ENCODE results near the gene PSORS1C2. TPM values are rescaled to one million over a fixed set of nuclear protein-coding genes. Genes with fewer than 3 reads are reported as not detected.
"Not testable (repeated sequence)": the region's sequence is repeated elsewhere in the genome, so short reads cannot be mapped to it uniquely, and the experiment has no call there.

Gene PSORS1C2
- total and polyA plus RNA-seq, 9 donors: not detected

DNA sequence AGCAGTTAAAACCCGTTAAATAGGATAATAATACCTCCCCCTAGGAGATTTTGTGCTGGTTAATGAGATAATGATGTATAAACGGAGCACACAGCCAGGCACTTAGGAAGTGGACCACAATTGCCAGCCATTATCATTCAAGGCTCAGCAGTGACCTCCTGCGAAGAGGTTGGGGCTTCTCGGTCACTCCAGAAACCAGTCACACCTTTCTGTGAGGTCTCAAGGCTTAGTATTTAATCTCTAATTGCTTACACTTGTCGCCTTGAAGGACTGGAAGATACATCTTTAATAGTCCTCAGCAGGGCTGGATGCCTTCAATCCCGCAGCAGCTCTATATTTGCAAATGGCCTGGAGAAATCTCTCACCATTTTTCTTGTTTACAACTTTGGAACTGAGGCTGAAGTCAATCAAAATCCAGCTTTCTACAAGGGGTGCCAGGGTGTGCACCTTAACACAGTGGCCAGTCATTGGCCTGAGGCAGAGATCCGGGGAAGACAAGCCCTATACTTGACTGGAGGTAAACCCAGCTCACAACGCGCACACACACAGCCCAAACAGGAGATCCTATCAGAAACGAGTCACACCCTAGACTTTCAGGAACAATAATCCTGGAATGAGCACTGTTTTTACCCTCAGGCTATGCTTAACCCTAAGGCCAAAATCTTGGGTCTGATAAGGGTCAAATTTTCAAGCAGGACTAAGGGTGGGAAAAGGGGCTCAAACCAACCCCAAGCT, 30.4 kb upstream of the PSORS1C2 start:
- Histone ChIP-seq H3K9me3 (no peaks in the 10 kb centered on the region), H3K36me3 (no peaks in the 10 kb centered on the region), H3K4me1 (ENCODE audit: insufficient read depth) (no peaks in the 10 kb centered on the region), H3K27me3 (no peaks in the 10 kb centered on the region), H3K4me3 (no peak overlapping the region), H3K27ac (no peak overlapping the region)
- 69 to 76% (median 75%) methylated on average over 10 of the region's 10 CpGs for WGBS, 3 donors
- no peak for DNase-seq
- TF ChIP-seq EP300 (IDR thresholded peaks at IDR 0.05) (no peak), POLR2A (IDR thresholded peaks at IDR 0.05) (no peak)
- TF ChIP-seq, protein P1, sequence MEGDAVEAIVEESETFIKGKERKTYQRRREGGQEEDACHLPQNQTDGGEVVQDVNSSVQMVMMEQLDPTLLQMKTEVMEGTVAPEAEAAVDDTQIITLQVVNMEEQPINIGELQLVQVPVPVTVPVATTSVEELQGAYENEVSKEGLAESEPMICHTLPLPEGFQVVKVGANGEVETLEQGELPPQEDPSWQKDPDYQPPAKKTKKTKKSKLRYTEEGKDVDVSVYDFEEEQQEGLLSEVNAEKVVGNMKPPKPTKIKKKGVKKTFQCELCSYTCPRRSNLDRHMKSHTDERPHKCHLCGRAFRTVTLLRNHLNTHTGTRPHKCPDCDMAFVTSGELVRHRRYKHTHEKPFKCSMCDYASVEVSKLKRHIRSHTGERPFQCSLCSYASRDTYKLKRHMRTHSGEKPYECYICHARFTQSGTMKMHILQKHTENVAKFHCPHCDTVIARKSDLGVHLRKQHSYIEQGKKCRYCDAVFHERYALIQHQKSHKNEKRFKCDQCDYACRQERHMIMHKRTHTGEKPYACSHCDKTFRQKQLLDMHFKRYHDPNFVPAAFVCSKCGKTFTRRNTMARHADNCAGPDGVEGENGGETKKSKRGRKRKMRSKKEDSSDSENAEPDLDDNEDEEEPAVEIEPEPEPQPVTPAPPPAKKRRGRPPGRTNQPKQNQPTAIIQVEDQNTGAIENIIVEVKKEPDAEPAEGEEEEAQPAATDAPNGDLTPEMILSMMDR (IDR thresholded peaks at IDR 0.05): no peak
- intact Hi-C loops (cut with DNase I): no loop called here

DNA sequence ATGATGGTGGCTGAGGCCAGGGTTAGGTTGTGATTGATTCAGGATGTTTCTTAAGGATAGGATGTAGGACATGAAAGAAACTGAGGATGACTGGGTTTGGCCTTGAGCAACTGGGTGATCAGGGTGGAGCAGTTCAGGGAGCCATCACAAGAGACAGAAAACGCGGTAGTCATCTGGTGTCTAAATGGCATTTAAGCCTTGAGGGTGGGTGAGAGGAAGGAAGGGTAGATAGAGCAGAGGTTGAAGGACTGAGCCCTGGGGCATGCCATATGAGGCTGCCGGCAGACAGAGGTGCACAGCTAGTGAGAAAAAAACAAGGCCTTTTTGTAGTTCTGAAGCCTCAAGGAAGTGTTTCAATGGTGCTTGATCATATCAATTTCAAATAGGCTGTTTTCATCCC, 29.7 kb upstream of the PSORS1C2 start:
- no peak for DNase-seq
- 61 to 73% (median 65%) methylated on average over 3 of the region's 3 CpGs for WGBS, 3 donors
- Histone ChIP-seq H3K27ac (no peak overlapping the region), H3K27me3 (no peaks in the 10 kb centered on the region), H3K36me3 (no peaks in the 10 kb centered on the region), H3K9me3 (no peaks in the 10 kb centered on the region), H3K4me3 (no peak overlapping the region), H3K4me1 (ENCODE audit: insufficient read depth) (no peaks in the 10 kb centered on the region)
- intact Hi-C loops (cut with DNase I): no loop called here
- TF ChIP-seq EP300 (IDR thresholded peaks at IDR 0.05) (no peak), POLR2A (IDR thresholded peaks at IDR 0.05) (no peak)
- TF ChIP-seq, protein P1 (IDR thresholded peaks at IDR 0.05): no peak

DNA sequence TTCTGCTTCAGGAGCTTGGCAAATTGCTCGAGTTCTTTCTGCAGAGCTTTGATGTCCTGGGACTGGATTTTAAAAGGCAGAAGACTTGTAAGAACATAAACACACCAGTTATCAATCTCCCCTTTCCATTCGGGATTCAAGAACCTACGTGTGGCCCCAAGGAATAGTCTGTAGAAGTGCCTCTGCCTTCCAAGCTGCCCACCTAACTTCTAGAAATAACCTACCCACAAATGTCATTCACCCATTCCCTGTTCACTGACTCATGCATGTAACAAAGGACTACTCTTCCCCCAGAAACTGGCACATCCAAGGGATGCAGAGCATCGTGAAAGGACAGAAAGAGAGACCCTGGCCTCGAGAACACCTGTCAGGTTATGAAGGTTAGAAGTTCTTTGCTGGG, 27.1 kb upstream of the PSORS1C2 start:
- TF ChIP-seq EP300 (IDR thresholded peaks at IDR 0.05) (no peak), POLR2A (IDR thresholded peaks at IDR 0.05) (no peak)
- TF ChIP-seq, protein P1 (IDR thresholded peaks at IDR 0.05): no peak

DNA sequence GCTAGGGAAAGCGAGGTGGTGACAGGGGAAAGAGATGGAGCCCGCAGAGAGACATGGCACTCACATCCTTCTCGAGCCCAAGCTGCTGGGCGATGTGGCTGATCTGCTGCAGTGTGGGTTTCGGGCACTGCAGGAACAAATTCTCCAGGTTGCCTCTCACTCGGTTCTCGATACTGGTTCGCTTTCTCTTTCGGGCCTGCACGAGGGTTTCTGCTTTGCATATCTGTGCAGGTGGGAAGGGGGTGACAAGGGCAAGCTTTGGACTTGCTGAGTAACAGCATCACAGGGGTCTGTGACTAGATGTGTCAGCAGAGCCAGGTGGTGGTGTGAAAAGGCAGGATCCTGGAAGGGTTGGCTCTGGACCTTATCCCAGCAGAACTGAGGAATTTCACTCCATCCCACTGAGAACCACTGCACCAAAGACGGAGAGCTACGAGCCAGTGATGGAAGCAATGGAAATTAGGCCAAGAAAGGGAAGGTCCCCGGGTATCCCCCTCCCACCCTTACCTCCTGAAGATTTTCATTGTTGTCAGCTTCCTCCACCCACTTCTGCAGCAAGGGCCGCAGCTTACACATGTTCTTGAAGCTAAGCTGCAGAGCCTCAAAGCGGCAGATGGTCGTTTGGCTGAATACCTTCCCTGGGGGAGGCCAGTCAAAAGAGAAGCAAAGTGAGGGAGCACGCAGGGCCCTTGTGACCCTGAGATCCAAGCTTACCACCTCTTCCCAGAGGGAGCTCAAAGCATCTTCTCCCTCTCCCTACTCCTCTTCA, 26.4 kb upstream of the PSORS1C2 start:
- 78 to 82% (median 80%) methylated on average over 17 of the region's 17 CpGs for WGBS, 3 donors
- H3K4me1 ChIP-seq (ENCODE audit: insufficient read depth); DNase-seq; H3K27ac ChIP-seq; H3K4me3 ChIP-seq; intact Hi-C loops (cut with DNase I); H3K27me3 ChIP-seq; H3K9me3 ChIP-seq; H3K36me3 ChIP-seq: not testable (repeated sequence)

More for the DNA sequence above, 27.1 kb upstream of the PSORS1C2 start:
- Histone ChIP-seq H3K9me3 (no peaks in the 10 kb centered on the region), H3K4me3 (no peak overlapping the region), H3K36me3 (no peaks in the 10 kb centered on the region), H3K27me3 (no peaks in the 10 kb centered on the region), H3K4me1 (ENCODE audit: insufficient read depth) (no peaks in the 10 kb centered on the region), H3K27ac (no peak overlapping the region)
- WGBS, 3 donors: 66 to 74% (median 70%) methylated on average over 5 of the region's 5 CpGs
- intact Hi-C loops (cut with DNase I): no loop called here
- DNase-seq: no peak

DNA sequence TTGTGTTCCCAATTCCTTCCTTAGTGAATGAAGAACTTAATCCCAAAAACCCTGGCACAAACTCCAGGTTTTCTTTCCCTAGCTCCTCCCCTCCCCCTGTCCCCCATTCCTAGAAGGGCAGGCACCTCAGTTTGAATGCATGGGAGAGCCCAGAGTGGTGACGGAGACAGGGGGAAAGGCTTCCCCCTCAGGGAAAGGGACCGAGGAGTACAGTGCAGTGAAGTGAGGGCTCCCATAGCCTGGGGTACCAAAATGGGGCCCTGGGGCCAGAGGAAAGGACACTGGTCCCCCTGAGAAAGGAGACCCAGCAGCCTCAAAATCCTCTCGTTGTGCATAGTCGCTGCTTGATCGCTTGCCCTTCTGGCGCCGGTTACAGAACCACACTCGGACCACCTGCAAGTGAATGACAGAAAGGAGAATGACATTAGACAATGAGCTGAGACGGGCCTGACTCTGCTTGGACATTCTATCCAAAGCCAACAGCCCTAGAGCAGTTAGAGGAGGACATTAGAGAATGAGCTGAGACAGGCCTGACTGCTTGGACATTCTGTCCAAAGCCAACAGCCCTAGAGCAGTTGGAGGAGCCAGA, 25.7 kb upstream of the PSORS1C2 start:
- H3K27ac ChIP-seq; H3K9me3 ChIP-seq; H3K4me1 ChIP-seq (ENCODE audit: insufficient read depth); intact Hi-C loops (cut with DNase I); H3K27me3 ChIP-seq; H3K36me3 ChIP-seq; H3K4me3 ChIP-seq; DNase-seq: not testable (repeated sequence)
- WGBS, 3 donors: 91 to 94% (median 92%) methylated on average over 7 to 9 of the region's 9 CpGs

Measured in ovary (tissue), 9 donors.